AG04450 (cell line): ENCODE measurements around the gene POLR3A. TPM values are rescaled to one million over a fixed set of nuclear protein-coding genes. Genes with fewer than 3 reads are reported as not detected.

Experiments
- CTCF ChIA-PET: fragments of 300-600, 350-600 bp; formaldehyde crosslinking; extraction: SDS; loops from one replicate; lab custom pipeline; 2022; ENCODE audit warnings: antibody characterized with exemption, inconsistent platforms; lab: Charles Lee
- POLR2A ChIA-PET: fragments of 350-600 bp; formaldehyde crosslinking; extraction: SDS; loops from one replicate; lab custom pipeline; 2021; ENCODE audit warnings: antibody characterized with exemption, inconsistent platforms; lab: Yijun Ruan, JAX
- DNase-seq: peaks from one replicate; pipeline ENCODE4 v3.0.0-alpha.2; 2011; ENCODE audit warnings: low read depth, low spot score
- H3K27ac ChIP-seq: one replicate; pipeline ENCODE4 v1.5.1; 2012; ENCODE audit warnings: low read depth, low read length, control low read depth
- H3K27me3 ChIP-seq: one replicate; pipeline ENCODE4 v1.6.0; 2012; ENCODE audit warnings: low read length; ENCODE audit not compliant: control insufficient read depth, insufficient read depth
- H3K4me3 ChIP-seq: 2 replicates; pipeline ENCODE4 v1.5.1; 2011; ENCODE audit warnings: mild to moderate bottlenecking, low read depth, low read length, control low read depth
- H3K9me3 ChIP-seq: 2 replicates; pipeline ENCODE4 v1.5.1; 2012; ENCODE audit warnings: low read length; ENCODE audit not compliant: control insufficient read depth, insufficient read depth
- polyA plus RNA-seq: library from polyadenylated mRNA; depleted of rRNA; stranded (reverse); fragments of >200 nt; gene quantifications from 2 replicates; pipeline ENCODE4 v1.2.3, GENCODE V29; 2011
- TF ChIP-seq, protein P1 (sequence below): IDR thresholded peaks from 2 replicates; pipeline ENCODE4 v1.5.1; 2011; ENCODE audit warnings: low read depth, low read length, control low read depth, inconsistent platforms

POLR3A gene
- polyA plus RNA-seq, 1 experiment: 16.3 TPM

DNA sequence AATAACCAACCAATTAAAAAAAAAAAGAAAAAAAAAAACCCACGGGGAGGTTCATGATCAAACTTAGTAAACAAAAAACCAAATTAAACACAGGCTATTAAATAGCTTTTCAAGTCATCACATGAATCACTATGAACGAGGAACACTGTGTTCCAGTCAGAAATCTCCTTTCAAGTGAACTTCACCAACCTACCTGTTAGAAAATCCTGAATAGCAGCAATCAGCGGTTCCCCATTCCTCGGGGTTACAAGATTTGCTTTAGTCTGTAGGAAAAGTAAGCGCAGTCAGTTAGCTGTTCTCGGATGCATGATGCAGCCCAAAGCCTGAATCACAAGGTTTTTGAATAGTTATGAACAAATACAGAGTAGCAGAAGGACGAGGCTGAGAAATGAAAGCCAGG is 19.0 kb downstream of the POLR3A start:
- TF ChIP-seq, protein P1, sequence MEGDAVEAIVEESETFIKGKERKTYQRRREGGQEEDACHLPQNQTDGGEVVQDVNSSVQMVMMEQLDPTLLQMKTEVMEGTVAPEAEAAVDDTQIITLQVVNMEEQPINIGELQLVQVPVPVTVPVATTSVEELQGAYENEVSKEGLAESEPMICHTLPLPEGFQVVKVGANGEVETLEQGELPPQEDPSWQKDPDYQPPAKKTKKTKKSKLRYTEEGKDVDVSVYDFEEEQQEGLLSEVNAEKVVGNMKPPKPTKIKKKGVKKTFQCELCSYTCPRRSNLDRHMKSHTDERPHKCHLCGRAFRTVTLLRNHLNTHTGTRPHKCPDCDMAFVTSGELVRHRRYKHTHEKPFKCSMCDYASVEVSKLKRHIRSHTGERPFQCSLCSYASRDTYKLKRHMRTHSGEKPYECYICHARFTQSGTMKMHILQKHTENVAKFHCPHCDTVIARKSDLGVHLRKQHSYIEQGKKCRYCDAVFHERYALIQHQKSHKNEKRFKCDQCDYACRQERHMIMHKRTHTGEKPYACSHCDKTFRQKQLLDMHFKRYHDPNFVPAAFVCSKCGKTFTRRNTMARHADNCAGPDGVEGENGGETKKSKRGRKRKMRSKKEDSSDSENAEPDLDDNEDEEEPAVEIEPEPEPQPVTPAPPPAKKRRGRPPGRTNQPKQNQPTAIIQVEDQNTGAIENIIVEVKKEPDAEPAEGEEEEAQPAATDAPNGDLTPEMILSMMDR: no peak
- DNase-seq: no peak
- ChIA-PET POLR2A (no interaction called here), CTCF (interaction anchor here (1.1 to 2.8 kb wide), 2 partner anchors 18 to 163 kb away, joined by 3 to 6 read pairs; no protein-coding TSS in a partner anchor)
- H3K9me3 ChIP-seq: no peaks in the 10 kb centered on the region
- H3K27ac ChIP-seq: no peak overlapping the region
- H3K4me3 ChIP-seq: no peak overlapping the region
- no peaks in the 10 kb centered on the region for H3K27me3 ChIP-seq

DNA sequence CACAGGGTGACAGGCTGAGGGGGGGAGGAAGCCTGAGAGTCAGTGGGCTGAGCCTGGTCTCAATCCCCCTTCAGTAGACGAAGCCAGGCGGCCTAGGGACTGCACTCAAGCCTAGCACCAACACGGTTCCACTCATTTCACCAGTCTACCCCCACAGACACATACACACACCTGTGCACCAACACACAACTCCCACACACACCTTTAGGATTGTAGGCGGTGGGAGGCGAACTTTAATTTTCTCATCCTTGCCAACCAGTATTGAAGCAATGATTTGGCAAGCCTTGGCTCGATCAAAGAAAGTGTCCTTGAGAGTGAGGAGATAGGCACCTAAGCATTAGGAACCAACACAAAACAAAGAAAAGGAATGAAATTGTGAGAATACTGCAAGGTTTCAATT is 19.7 kb downstream of the POLR3A start:
- ChIA-PET CTCF (interaction anchor here (2.8 kb wide), 1 partner anchor 163 kb away, joined by 6 read pairs; no protein-coding TSS in a partner anchor), POLR2A (no interaction called here)
- H3K9me3 ChIP-seq: no peaks in the 10 kb centered on the region
- H3K27ac ChIP-seq: no peak overlapping the region
- no peak overlapping the region for H3K4me3 ChIP-seq
- DNase-seq: no peak
- H3K27me3 ChIP-seq: no peaks in the 10 kb centered on the region
- TF ChIP-seq, protein P1: no peak

DNA sequence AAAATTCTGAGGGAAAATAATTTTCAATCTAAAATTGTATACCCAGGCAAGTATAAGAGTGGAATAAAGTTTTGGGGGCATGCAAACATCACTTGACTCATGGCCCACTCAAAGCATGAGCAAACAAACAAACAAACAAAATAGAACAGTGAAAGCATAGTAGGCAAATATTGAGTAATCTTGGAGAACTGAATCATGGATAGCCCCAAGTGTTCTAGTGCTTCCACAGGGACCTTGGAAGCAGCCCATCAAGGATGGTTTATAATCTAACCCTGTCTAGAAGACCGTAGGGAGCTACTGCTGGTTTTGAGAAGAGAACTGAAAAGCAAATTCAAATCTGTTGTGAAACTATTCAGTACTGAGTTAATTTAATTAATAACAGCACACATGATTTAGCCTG is 22.1 kb downstream of the POLR3A start:
- POLR2A ChIA-PET: no interaction called here
- H3K9me3 ChIP-seq: no peaks in the 10 kb centered on the region
- CTCF ChIA-PET: no interaction called here
- DNase-seq: no peak
- H3K4me3 ChIP-seq: no peak overlapping the region
- no peak overlapping the region for H3K27ac ChIP-seq
- TF ChIP-seq, protein P1: no peak
- H3K27me3 ChIP-seq: no peaks in the 10 kb centered on the region

DNA sequence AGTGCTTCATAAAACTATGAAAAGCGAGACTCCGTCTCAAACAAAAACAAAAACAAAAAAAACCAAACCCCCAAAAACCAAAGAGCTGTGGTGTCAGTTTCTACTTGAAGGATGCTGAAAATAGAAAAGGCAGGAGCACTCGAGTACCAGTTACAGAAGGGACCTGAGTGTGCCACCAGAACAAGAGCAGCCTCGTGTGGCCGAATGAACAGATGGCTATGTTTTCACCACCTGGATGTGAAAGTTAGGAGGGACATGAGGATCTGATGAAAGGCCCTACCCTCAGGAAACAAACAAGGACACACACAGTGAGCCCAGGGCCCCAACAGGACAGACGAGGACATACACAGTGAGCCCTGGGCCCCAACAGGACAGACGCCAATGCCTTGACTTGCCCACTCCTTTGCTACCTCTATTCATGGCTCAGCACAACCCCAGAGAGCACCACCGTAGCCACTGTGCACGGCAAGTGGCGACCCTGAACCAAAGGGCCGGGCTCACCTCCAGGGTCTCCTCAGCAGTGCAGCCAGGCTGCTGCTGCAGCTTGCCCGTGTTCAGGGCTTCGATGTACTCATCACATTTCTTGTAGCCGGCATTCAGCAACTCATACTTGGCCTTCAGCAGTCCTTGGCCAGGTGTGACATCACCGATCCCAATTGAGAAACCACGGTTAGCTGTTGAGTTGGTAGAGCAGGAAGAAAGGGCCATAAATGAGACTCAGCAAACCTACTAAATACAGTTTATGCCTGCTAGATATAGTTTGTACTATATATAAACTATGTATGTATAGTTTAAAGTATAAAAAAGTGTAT is 24.9 kb downstream of the POLR3A start:
- TF ChIP-seq, protein P1: no peak
- ChIA-PET POLR2A (no interaction called here), CTCF (no interaction called here)
- H3K4me3 ChIP-seq: no peak overlapping the region
- no peaks in the 10 kb centered on the region for H3K27me3 ChIP-seq
- H3K27ac ChIP-seq: no peak overlapping the region
- DNase-seq: no peak
- H3K9me3 ChIP-seq: no peaks in the 10 kb centered on the region

DNA sequence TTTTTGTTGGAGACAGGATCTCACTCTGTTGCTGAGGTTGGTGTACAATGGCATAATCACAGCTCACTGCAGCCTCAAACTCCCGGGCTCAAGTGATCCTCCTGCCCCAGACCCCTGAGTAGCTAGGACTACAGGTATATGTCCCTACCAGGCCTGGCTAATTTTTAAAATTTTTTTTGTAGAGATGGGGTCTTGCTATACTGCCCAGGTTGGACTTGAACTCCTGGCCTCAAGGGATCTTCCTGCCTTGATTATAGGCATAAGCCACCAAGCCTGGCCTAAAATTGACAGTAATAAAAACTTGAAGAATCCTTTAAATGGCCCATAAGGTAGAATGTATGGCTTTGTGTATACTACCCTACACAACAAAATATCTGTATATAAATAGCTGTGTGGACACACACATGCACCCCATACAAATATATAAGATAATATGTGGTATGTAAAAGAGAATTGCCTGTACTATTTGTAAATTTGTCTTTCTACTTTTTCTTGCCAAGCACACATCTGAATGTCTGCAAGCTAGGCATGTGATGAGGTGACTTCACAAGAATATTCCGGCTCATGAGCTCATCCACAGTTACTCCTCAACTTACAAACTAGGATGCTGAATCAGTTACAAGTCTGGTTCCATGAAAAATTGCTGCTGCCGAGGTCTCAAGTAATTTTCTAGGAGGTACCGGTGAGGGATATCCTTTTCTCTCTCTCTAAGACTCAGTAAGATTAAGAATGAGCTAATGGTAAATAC is 26.6 kb downstream of the POLR3A start:
- POLR2A ChIA-PET: no interaction called here
- Histone ChIP-seq H3K27me3 (no peaks in the 10 kb centered on the region), H3K9me3 (no peaks in the 10 kb centered on the region), H3K27ac (no peak overlapping the region), H3K4me3 (no peak overlapping the region)
- TF ChIP-seq, protein P1: no peak
- CTCF ChIA-PET: no interaction called here
- DNase-seq: no peak
